HG03520 (cell line): Measurements from ENCODE around the gene ATP6V0A1.

Experiments
- ATAC-seq: cut with Tn5 transposase; IDR thresholded peaks from one replicate; pipeline ENCODE4 v1.9.1; 2021; ENCODE audit warnings: mild to moderate bottlenecking, moderate library complexity; ENCODE audit not compliant: unreplicated experiment

Gene ATP6V0A1

DNA sequence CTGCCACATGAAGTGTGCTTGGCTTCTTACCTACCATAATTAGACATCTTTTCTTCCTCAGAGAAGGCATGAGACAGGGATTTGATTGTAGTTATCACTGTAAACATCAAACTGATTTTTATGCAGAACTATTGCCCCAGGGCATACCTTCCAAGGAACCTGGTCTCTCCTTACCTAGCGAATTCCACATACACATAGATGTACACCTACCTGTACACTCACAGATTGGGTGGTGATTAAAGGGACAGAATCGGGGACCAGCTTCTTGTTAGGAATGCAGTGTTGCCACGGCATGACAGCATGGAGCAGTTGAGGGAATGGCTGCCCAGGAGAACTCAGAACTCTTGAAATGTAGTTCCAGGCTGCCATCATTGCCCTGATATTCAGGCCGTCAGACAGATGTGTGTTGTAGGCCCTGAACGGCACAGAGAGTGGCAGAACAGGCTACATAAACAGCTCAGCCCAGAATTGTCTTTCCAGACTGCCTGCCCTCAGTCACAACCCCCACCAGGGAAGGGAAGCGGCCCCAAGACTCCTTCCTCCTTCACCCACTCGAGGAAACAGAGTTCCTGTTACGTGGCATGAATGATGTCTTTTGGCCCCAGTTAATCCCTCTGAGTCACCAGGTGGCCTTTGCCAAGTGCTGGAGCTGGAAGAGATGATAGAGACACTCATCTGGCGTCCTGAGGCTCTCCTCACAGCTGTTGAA lies 59.5 kb downstream of the ATP6V0A1 start:
- no peak for ATAC-seq

DNA sequence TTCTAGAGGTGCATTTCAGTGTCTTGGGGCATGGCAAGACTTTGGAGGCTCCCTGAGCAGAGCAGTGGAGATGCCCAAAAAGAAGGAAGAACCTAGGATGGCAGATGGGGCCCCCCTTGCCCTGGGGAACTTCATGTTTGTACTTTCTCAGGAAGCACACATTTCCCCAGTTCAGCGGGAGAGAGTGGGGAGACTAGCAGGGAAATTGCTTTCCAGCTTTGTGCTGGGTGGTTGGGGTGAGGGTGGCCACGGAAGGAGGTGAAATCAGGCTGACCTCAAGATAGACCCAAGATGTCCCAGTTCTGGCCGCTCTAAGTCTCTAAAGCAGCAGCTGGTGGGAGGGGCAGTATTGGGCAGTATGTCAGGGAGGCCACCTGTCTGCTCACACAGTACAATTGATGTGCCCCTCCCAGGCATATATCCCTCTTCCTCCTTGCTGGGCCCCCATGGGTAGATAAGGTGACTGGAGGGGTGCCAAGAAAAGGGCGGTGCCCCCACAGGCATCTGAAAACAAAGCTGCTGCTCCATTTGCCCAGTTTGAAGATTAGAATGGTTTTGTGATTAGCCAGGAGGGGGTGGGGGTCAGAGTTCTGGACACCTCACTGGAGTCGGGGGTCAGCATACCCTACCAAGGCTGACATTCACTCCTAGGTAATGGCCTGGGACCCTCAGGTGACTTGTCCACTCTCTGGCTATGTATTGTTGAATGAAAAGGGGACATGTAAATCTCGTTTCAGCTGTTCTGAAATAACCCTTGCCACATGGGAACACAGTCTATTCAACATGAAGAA lies 60.3 kb downstream of the ATP6V0A1 start:
- no peak for ATAC-seq

DNA sequence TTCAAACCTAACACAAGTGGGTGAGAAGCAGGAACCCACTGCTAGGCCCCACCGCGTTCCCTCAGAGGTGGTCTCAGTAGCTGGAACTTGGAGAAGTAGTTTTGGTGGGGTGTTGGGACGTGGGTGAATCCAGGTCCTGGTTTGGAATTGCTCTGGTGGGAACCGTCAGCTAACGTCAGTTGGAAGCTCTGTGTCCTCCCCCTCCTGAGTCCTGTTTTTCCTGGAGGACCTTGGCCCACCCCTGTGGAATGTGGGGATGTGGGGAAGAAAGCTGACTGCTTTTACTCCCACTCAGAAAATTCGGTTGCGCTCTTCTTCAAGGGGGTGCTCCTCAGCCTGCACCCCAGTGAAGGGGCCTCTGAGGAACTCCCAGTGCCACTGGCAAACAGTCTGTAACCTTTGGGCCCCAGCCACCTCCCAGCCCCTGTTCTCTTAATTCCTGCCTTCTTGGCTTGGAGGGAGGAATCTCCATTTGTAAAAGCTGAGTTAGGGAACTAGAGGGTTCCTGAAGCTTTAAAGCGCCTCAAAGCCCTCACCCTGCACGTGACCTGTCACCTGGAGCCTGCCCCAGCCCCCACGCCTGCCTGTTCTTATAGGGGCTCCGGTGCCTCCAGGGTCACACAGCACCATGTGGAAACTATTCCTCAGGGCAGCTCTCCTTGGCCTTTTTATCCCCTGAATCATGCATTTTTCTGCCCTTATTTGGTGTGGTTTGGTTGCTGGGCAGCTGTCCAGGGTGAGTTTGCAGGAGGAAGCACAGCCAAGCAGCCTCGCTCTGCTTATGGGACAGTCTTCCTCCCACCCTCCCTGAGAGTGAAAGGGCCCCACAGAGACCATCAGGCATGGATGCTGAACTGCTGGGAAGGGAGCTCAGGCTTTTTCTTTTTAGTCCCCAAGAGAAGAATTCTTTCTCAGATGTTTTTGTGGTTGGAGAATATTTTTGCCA lies 61.1 kb downstream of the ATP6V0A1 start:
- no peak for ATAC-seq

DNA sequence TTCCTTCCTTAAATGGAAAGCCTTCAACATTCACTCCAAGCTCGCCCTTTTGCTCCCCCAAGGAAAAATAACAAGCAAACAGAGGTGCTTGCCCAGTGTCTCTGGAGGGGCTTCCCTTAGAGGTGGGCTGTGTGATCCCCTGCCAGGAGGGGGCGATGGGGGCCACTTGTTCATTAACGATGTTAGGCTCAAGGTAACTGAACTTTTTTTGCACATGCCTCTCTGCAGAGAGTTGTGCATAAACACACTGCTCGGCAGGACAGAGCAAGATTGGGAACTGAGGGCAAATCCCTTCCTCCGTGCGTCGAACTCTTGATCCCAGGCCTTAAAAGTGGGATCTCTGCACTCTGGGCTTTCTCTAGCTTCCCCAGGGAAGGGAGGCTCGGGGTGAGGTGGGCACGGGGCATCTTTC lies 61.9 kb downstream of the ATP6V0A1 start:
- no peak for ATAC-seq

DNA sequence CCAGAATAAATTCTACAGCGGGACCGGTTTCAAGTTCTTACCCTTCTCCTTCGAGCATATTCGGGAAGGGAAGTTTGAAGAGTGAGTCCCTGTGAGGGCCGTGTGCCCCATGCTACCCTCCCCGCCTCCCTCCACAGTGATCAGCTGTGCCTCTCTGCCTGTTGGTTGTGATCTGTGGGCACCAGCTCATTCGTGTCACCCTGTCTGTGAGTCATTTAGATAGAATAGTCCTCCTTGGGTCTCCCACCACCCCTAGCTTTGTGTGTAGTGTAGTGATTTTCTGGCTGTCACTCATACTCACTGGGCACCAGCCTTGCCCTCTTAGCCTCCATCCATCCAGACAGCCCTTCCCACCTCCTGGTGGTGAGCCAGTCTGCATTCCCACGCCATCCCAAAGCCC lies 62.4 kb downstream of the ATP6V0A1 start:
- no peak for ATAC-seq

DNA sequence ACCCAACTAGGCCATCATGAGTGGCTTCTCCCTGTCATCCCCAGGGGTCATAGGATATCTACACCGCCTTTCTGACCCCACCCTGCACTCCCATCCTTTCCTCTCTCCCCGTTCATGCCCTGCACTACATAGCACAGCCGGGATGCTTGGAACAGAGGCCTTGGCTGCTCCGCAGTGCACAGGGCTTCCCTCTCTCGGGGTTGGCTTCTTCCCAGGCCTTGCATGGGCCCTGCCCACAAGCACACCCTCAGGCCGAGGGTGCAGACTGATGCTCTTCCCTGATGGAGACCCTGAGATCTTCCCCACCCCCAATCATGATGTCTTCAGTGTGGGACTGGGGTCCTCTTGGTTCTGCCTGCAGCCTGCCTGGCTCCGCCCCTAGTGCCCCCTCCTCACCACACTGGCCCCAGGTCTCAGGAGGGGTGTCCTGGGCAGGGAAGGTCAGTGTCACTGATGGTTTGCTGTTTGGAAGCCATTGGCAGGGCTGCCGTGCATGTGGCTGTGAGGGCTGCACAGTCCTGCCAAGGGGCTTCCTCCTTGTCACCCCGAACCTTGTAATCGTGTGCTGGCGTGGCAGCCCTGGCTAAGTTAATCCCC lies 63.1 kb downstream of the ATP6V0A1 start:
- no peak for ATAC-seq

DNA sequence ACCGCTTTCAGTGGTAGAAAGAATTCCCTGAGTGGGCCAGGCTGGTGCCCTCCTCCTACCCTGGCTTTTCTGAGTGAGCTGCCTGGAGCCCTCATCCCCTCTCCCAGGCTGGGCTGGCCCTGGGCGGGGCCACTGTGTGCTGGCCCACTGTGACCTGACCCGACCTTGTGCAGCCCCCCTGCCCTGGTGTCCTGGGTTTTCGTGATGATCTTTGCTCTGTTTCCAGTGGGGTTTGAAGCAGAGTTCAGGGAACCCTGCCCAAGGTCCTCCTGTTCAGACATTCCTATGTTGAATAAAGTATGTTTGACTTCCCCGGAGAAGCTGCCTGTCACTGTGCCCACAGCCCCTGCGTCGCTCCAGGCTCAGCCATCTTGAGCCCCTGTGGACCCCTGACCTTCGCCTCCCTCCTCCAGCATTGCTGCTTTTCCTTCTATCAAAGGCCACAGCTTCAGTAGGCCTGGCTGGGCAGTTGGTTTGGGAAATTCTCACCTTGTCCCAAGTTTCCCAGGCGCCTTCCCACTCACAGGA lies 63.6 kb downstream of the ATP6V0A1 start:
- ATAC-seq = no peak

DNA sequence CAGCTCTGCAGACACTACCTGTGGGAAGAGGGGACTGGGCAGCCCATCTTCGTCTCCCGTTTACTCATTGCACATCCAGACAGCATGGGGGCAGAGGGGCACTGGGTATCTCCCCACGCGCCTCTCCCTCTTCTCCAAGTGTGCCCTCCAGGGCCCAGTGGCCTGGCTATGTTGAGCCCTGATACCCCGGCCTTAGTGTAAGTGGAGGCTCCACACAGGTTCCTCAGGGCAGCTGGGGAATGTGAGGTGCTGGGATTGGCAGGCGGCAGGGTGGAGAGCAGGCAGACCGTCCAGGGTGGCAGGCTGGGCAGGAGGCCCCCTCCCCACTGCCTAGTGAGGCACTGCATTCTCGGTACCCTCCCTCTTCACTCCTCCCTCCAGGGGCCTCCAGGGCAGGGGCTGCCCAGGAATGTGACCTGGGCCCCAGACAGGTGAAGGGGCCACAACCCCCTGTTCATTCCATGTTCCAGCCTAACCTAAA lies 64.2 kb downstream of the ATP6V0A1 start:
- no peak for ATAC-seq

DNA sequence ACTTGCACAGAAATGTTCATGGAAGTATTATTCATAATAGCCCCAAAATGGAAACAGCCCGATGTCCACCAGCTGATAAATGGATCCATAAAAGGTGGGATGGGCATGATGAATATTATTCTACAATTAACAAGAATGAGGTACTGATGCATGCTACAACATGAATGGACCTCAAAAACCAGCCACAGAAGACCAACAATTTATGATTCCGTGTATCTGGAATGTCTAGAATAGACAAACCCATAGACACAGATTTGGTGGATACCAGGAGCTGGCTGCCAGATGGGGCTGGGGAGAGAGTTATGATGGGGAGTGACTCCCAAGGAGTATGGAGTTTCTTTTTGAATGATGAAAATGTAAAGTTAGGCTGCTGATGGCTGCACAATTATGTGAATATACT lies 66.5 kb downstream of the ATP6V0A1 start:
- ATAC-seq = no peak

DNA sequence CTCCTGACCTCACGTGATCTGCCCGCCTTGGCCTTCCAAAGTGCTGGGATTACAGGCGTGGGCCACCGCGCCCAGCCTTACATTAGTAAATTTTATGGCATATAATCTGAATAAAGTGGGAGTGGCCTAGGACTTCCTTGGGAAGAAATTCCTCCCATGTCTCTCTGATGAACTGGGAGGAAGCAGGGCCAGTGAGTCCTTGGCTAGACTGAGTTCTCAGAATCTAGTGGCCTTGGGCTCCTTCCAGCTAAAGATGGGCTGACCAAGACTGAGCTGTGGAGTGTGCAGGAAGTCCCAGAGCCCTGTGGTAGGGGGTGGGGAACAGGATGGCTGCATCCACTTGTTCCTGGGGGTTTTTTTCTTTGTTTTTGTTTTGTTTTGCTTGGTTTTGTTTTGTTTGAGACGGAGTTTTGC lies 67.4 kb downstream of the ATP6V0A1 start:
- no peak for ATAC-seq

DNA sequence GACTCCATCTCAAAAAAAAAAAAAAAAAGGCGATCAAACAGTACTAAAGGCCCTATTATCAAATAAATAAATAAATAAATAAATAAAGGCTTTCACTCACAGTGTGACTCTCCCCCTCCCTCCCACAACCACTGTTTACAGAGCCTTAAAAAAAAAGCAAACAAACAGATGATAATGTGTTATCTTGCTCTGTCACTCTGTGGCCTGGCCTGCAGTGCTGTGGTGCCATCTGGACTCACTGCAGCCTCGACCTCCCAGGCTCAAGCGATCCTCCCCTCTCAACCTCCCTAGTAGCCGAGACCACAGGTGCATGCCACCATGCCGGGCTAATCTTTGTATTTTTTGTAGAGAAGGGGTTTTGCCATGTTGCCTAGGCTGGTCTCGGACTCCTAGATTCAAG lies 69.3 kb downstream of the ATP6V0A1 start:
- ATAC-seq = no peak

DNA sequence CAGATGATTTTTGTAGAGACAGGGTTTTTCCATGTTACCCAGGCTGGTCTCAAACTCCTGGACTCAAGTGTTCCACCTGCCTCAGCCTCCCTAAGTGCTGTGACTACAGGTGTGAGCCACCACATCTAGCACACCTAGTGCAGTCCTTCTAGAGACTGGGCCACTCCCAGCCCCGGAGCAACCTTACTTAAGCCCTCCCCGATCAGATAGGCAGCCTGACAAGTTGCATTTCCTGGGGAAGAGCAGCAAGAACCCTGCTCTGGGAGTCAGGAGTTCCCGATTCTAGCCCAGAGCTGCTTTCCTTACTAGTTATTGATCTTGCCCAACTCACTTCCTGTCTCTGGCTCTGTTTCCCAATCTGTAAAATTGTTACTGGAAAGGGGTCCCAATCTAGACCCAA lies 70.4 kb downstream of the ATP6V0A1 start:
- no peak for ATAC-seq

DNA sequence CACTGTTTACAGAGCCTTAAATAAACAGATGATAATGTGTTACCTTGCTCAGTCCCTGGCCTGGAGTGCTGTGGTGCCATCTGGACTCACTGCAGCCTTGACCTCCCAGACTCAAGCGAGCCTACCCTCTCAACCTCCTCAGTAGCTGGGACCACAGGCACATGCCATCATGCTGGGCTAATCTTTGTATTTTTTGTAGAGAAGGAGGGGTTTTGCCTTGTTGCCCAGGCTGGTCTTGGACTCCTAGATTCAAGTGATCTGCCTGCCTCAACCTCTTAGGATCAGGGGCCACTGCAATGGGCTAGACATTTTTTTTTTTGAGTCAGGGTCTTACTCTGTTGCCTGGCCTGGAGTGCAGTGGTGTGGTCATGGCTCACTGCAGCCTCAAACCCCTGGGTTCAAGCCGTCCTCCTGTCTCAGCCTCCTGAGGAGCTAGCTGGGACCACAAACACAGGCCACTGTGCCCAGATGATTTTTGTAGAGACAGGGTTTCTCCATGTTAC lies 72.3 kb downstream of the ATP6V0A1 start:
- ATAC-seq = no peak

DNA sequence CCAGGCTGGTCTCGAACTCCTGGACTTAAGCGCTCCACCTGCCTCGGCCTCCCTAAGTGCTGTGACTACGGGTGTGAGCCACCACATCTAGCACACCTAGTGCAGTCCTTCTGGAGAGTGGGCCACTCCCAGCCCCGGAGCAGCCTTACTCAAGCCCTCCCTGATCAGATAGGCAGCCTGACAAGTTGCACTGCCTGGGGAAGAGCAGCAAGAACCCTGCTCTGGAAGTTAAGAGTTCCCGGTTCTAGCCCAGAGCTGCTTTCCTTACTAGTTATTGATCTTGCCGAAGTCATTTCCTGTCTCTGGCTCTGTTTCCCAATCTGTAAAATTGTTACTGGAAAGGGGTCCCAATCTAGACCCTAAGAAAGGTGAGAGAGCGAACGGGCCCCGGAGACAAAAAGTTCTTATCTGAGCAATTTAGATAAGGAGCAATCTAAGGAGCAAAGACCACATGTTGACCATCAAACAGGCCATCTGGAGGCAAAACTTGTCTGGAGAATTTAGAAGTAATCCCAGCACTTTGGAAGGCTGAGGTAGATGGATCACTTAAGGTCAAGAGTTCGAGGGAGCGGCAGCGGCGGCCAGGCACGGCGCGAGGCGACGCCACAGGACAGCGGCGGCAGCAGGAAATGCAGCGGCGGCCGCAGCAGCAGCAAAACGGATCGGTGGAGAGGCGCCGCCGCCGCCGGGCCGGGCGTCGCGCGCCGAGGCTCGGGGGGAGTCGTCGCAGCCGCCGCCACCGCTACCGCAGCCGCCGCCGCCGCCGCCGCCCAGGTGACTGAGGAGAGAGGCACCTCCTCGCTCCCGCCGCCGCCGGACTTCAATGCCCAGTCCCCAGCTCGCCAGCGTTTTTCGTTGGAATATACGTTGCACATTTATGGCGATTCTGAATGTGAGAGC lies 73.0 kb downstream of the ATP6V0A1 start:
- no peak for ATAC-seq

DNA sequence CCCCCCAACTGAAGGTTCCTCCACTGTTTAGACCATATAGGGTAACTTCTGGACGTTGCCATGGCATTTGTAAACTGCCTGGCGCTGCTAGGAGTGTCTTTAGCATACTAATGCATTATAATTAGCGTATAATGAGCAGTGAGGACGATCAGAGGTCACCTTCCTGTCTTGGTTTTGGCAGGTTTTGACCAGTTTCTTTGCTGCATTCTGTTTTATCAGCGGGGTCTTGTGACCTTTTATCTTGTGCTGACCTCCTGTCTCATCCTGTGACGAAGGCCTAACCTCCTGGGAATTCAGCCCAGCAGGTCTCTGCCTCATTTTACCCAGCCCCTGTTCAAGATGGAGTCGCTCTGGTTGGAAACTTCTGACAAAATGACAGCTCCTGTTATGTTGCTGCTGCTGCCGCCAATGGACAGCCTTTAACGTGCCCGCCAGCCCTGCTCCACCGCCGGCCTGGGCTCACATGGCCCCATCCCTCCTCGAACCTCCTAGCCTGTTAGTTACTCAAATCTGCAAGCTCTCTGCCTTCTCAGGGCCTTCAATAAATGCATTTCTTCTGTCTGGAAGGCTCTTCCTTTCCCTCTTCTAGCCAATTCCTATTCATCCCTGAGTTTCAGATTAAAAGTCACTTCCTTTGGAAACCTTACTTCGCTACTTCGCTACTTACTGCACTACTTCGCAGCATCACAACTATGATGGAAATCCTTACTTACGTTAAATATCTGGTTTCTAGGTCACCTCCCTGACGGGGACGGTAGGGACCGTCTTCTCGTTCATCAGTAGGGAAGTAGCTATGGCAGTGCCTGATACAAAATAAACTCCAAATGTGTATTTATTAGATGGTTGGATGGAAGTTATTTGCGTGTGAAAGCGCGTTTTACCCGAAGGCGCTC lies 76.7 kb downstream of the ATP6V0A1 start:
- ATAC-seq = no peak

DNA sequence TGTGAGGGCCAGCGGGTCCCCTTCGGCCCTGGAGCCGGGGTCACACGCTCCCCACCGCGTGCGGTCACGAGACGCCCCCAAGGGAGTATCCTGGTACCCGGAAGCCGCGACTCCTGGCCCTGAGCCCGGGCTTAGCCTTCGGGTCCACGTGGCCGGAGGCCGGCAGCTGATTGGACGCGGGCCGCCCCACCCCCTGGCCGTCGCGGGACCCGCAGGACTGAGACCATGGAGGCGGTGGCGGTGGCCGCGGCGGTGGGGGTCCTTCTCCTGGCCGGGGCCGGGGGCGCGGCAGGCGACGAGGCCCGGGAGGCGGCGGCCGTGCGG lies 77.3 kb downstream of the ATP6V0A1 start, which contains the start of gene NAGLU:
Gene NAGLU (plus strand): TSS at position 194 of the 324 bp plus-strand sequence. CDS start 32 bp downstream, at position 226.
- ATAC-seq = peak; percentile 80

DNA sequence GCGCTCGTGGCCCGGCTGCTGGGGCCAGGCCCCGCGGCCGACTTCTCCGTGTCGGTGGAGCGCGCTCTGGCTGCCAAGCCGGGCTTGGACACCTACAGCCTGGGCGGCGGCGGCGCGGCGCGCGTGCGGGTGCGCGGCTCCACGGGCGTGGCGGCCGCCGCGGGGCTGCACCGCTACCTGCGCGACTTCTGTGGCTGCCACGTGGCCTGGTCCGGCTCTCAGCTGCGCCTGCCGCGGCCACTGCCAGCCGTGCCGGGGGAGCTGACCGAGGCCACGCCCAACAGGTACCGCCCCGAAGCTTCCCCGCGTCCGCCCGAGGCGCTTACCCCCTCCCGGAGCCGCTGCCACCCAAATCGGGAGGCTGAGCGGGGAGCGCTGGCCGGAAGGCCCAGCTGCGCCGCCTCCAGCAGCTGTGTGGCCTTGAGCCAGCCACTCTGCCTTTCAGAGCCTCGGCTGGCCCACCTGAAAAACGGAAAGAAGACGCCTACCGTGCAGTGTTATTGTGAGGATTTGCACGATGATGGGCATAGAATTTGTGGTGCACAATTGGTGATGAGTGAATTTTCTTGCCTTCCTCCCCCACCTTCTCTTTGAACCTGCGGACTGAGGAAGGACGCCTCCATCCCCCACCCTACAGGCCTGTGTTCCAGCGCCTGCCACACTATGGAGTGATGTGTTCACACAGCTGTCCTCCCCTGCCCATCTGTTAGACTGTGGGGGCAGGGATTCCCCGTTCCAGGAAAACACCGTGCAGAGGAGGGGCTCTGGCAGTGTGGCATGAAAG lies 77.9 kb downstream of the ATP6V0A1 start:
- ATAC-seq = peak; percentile 47
